WTC11 (cell line): Measurements from ENCODE around the gene SAP25. TPM values are rescaled to one million over a fixed set of nuclear protein-coding genes. Genes with fewer than 3 reads are reported as not detected.
A peak's percentile ranks its signal among the peaks of the same experiment; 100 is the strongest.

Experiments used
- ATAC-seq: fragments of 200-7000 bp; cut with Tn5 transposase; 2 replicates; pipeline ENCODE4 v1.10.0; 2021; ENCODE audit warnings: mild to moderate bottlenecking, moderate library complexity
- CTCF ChIA-PET: fragments of 300-600 bp; sonication (Branson Sonifier 250); formaldehyde crosslinking; loops from one replicate; lab custom pipeline; 2021; ENCODE audit warnings: antibody characterized with exemption; lab: Charles Lee
- POLR2A ChIA-PET: fragments of 350-600 bp; sonication (Branson Sonifier 250); formaldehyde crosslinking; loops from one replicate; lab custom pipeline; 2021; ENCODE audit warnings: antibody characterized with exemption; lab: Charles Lee
- DNase-seq: peaks from one replicate; pipeline ENCODE4 v3.0.0; 2021; ENCODE audit warnings: low spot score
- H3K27ac Mint-ChIP-seq: 2 replicates; pipeline ENCODE4 v1.8.0; 2021; ENCODE audit warnings: mixed read lengths
- H3K27me3 Mint-ChIP-seq: 2 replicates; pipeline ENCODE4 v1.8.0; 2021; ENCODE audit warnings: low read depth, mild to moderate bottlenecking, moderate library complexity, mixed read lengths
- H3K36me3 Mint-ChIP-seq: 2 replicates; pipeline ENCODE4 v1.8.0; 2021; ENCODE audit warnings: mixed read lengths
- H3K4me1 Mint-ChIP-seq: 2 replicates; pipeline ENCODE4 v1.8.0; 2022; ENCODE audit warnings: mixed read lengths
- H3K4me3 Mint-ChIP-seq: 2 replicates; pipeline ENCODE4 v1.8.0; 2021; ENCODE audit warnings: mild to moderate bottlenecking, moderate library complexity, mixed read lengths
- H3K9me3 Mint-ChIP-seq: 2 replicates; pipeline ENCODE4 v1.8.0; 2021; ENCODE audit warnings: mixed read lengths
- ARID4B ChIP-seq: sonication (generic); formaldehyde crosslinking; IDR thresholded peaks from 2 replicates; pipeline ENCODE4 v1.8.0; 2023; ENCODE audit warnings: missing genetic modification reagents, mild to moderate bottlenecking, borderline replicate concordance
- CBFB ChIP-seq: sonication (generic); formaldehyde crosslinking; IDR thresholded peaks from 2 replicates; pipeline ENCODE4 v1.8.1; 2022; ENCODE audit warnings: mild to moderate bottlenecking, low read depth, missing genetic modification reagents
- CREM ChIP-seq: sonication (generic); formaldehyde crosslinking; IDR thresholded peaks from 2 replicates; pipeline ENCODE4 v1.8.1; 2022; ENCODE audit warnings: mild to moderate bottlenecking, missing genetic modification reagents, moderate library complexity
- ERG ChIP-seq: fragments of 250-450 bp; sonication (Bioruptor Pico); IDR thresholded peaks from 2 replicates; pipeline ENCODE4 v1.8.0; 2021; ENCODE audit warnings: mild to moderate bottlenecking
- ESRRA ChIP-seq: sonication (generic); formaldehyde crosslinking; IDR thresholded peaks from 2 replicates; pipeline ENCODE4 v1.8.1; 2022; ENCODE audit warnings: mild to moderate bottlenecking, missing genetic modification reagents, borderline replicate concordance
- ETV6 ChIP-seq: sonication (generic); formaldehyde crosslinking; IDR thresholded peaks from 2 replicates; pipeline ENCODE4 v1.8.1; 2022; ENCODE audit warnings: mild to moderate bottlenecking, missing genetic modification reagents
- GABPB1 ChIP-seq: sonication (generic); formaldehyde crosslinking; IDR thresholded peaks from 2 replicates; pipeline ENCODE4 v1.8.1; 2023; ENCODE audit warnings: mild to moderate bottlenecking, missing genetic modification reagents
- IRF1 ChIP-seq: sonication (generic); formaldehyde crosslinking; IDR thresholded peaks from 2 replicates; pipeline ENCODE4 v1.8.0; 2023; ENCODE audit warnings: missing genetic modification reagents
- JUN ChIP-seq: sonication (generic); formaldehyde crosslinking; IDR thresholded peaks from 2 replicates; pipeline ENCODE4 v1.8.0; 2023; ENCODE audit warnings: mild to moderate bottlenecking, missing genetic modification reagents
- NFYB ChIP-seq: sonication (generic); formaldehyde crosslinking; conservative IDR thresholded peaks from 2 replicates; pipeline ENCODE4 v1.8.0; 2022; ENCODE audit warnings: low read depth, missing genetic modification reagents
- NR1H2 ChIP-seq: sonication (generic); formaldehyde crosslinking; IDR thresholded peaks from 2 replicates; pipeline ENCODE4 v1.9.0; 2021; ENCODE audit warnings: mild to moderate bottlenecking, moderate library complexity, missing genetic modification reagents
- NR3C1 ChIP-seq: sonication (generic); formaldehyde crosslinking; conservative IDR thresholded peaks from 2 replicates; pipeline ENCODE4 v1.8.1; 2023; ENCODE audit warnings: low read depth, mild to moderate bottlenecking, missing genetic modification reagents
- RORB ChIP-seq: fragments of 250-450 bp; sonication (Bioruptor Pico); IDR thresholded peaks from 2 replicates; pipeline ENCODE4 v1.9.0; 2021; ENCODE audit warnings: mild to moderate bottlenecking
- TCF7 ChIP-seq: sonication (generic); formaldehyde crosslinking; IDR thresholded peaks from 2 replicates; pipeline ENCODE4 v1.8.0; 2022; ENCODE audit warnings: mild to moderate bottlenecking, low read depth, missing genetic modification reagents, moderate library complexity
- ZBTB21 ChIP-seq: sonication (generic); formaldehyde crosslinking; IDR thresholded peaks from 2 replicates; pipeline ENCODE4 v1.8.1; 2023; ENCODE audit warnings: mild to moderate bottlenecking, missing genetic modification reagents, borderline replicate concordance
- ZNF219 ChIP-seq: sonication (generic); formaldehyde crosslinking; IDR thresholded peaks from 2 replicates; pipeline ENCODE4 v1.8.0; 2023; ENCODE audit warnings: missing genetic modification reagents, mild to moderate bottlenecking, borderline replicate concordance
- ZNF317 ChIP-seq: sonication (generic); formaldehyde crosslinking; IDR thresholded peaks from 2 replicates; pipeline ENCODE4 v1.8.1; 2023; ENCODE audit warnings: low read depth, mild to moderate bottlenecking, moderate library complexity, missing genetic modification reagents, borderline replicate concordance
- ZNF512 ChIP-seq: sonication (generic); formaldehyde crosslinking; IDR thresholded peaks from 2 replicates; pipeline ENCODE4 v1.8.1; 2022; ENCODE audit warnings: missing genetic modification reagents, borderline replicate concordance
- total RNA-seq: library from RNA; stranded (reverse); gene quantifications from 3 replicates; pipeline ENCODE4 v1.2.3, GENCODE V29; 2021
- TF ChIP-seq, protein P1 (sequence below): sonication (generic); formaldehyde crosslinking; IDR thresholded peaks from 2 replicates; pipeline ENCODE4 v1.8.0; 2022; ENCODE audit warnings: mild to moderate bottlenecking, missing genetic modification reagents
- TF ChIP-seq, protein P2 (sequence below): fragments of 250-450 bp; sonication (Bioruptor Pico); IDR thresholded peaks from 2 replicates; pipeline ENCODE4 v1.9.0; 2021; ENCODE audit warnings: mild to moderate bottlenecking
- TF ChIP-seq, protein P3 (sequence below): sonication (generic); formaldehyde crosslinking; IDR thresholded peaks from 2 replicates; pipeline ENCODE4 v1.8.1; 2023; ENCODE audit warnings: mild to moderate bottlenecking, missing genetic modification reagents, moderate library complexity

The SAP25 gene
- total RNA-seq, 1 experiment from 2014 or later = 9.3 TPM

- Mint-ChIP-seq H3K9me3 (no peaks in the 10 kb centered on the region), H3K4me3 (peak overlapping the region; percentile 99), H3K27ac (no peak overlapping the region), H3K4me1 (peaks cover 34% of the 10 kb centered on the region), H3K27me3 (peaks cover 45% of the 10 kb centered on the region), H3K36me3 (no peaks in the 10 kb centered on the region)
- ATAC-seq (no peak), DNase-seq (no peak)
- POLR2A ChIA-PET = interaction anchor here (1.3 to 1.8 kb wide), 2 partner anchors 14 to 303 kb away, joined by 3 to 5 read pairs; partner anchors contain the start of gene PCOLCE
- no peak for TF ChIP-seq ZBTB21
- TF ChIP-seq, protein P1, sequence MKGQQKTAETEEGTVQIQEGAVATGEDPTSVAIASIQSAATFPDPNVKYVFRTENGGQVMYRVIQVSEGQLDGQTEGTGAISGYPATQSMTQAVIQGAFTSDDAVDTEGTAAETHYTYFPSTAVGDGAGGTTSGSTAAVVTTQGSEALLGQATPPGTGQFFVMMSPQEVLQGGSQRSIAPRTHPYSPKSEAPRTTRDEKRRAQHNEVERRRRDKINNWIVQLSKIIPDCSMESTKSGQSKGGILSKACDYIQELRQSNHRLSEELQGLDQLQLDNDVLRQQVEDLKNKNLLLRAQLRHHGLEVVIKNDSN (CRISPR knock-in tag) = no peak
- TF ChIP-seq, protein P2, sequence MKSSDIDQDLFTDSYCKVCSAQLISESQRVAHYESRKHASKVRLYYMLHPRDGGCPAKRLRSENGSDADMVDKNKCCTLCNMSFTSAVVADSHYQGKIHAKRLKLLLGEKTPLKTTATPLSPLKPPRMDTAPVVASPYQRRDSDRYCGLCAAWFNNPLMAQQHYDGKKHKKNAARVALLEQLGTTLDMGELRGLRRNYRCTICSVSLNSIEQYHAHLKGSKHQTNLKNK (CRISPR knock-in tag) = no peak
- no peak for TF ChIP-seq NR1H2 (CRISPR knock-in tag)
- no peak for TF ChIP-seq ZNF219 (CRISPR knock-in tag)
- no peak for TF ChIP-seq ERG (CRISPR knock-in tag)
- no peak for TF ChIP-seq NR3C1 (CRISPR knock-in tag)
- no peak for TF ChIP-seq RORB (CRISPR knock-in tag)
- CTCF ChIA-PET = interaction anchor here (0.6 to 2.5 kb wide), 23 partner anchors 14 to 248 kb away, joined by 3 to 12 read pairs (median 6); partner anchors contain the start of genes MOSPD3, PCOLCE, POP7 and TSC22D4
These were observed 14.7 kb upstream of the SAP25 start for GRCh38 chr7:100588438-100588837.

- H3K9me3 Mint-ChIP-seq = no peaks in the 10 kb centered on the region
- ATAC-seq = peak; percentile 85
- peak; percentile 99 for DNase-seq
- ChIA-PET POLR2A (interaction anchor here (0.6 to 3.9 kb wide), 27 partner anchors 9 to 304 kb away, joined by 3 to 60 read pairs (median 5); partner anchors contain the start of genes AGFG2, EPHB4, GNB2 and MOSPD3), CTCF (interaction anchor here (0.6 to 5.2 kb wide), 34 partner anchors 10 to 379 kb away, joined by 3 to 67 read pairs (median 5); partner anchors contain the start of genes ACTL6B, AGFG2, EPHB4 and MOSPD3)
- H3K27ac Mint-ChIP-seq = peak within 1 kb of the TSS; percentile 100
- peaks cover 30% of the 10 kb centered on the region for H3K27me3 Mint-ChIP-seq
- peaks cover 42% of the 10 kb centered on the region for H3K4me1 Mint-ChIP-seq
- no peaks in the 10 kb centered on the region for H3K36me3 Mint-ChIP-seq
- H3K4me3 Mint-ChIP-seq = peak within 1 kb of the TSS; percentile 99
- TF ChIP-seq ETV6 (CRISPR knock-in tag) (no peak), JUN (CRISPR knock-in tag) (no peak), ZNF219 (CRISPR knock-in tag) (no peak), NR1H2 (CRISPR knock-in tag) (no peak), TCF7 (CRISPR knock-in tag) (no peak), NFYB (CRISPR knock-in tag) (peak; percentile 96), IRF1 (CRISPR knock-in tag) (no peak), CBFB (no peak), CREM (CRISPR knock-in tag) (0 out of 2 replicates have a peak, but pooled peaks have one; percentile 37), ZNF317 (CRISPR knock-in tag) (no peak), ARID4B (no peak), GABPB1 (CRISPR knock-in tag) (no peak), ZNF512 (CRISPR knock-in tag) (no peak), ESRRA (no peak)
- TF ChIP-seq, protein P3, sequence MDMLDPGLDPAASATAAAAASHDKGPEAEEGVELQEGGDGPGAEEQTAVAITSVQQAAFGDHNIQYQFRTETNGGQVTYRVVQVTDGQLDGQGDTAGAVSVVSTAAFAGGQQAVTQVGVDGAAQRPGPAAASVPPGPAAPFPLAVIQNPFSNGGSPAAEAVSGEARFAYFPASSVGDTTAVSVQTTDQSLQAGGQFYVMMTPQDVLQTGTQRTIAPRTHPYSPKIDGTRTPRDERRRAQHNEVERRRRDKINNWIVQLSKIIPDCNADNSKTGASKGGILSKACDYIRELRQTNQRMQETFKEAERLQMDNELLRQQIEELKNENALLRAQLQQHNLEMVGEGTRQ (CRISPR knock-in tag) = no peak
These were observed 12.7 kb upstream of the SAP25 start, which contains the start of gene FBXO24 for GRCh38 chr7:100586266-100587025. TSS of gene FBXO24 (plus strand) at chr7:100586328. CDS start at chr7:100586626, 298 bp downstream.
